GM12878 (cell line): Measurements from ENCODE around the gene C1orf21.

Experiments used
- CEBPZ ChIP-seq: fragments of 150-350 bp; IDR thresholded peaks from 2 replicates; pipeline ENCODE4 v1.6.1; 2016; ENCODE audit warnings: low read depth, low read length
- CTCF ChIP-seq, 3 experiments: IDR thresholded peaks in 2 of 3; conservative IDR thresholded peaks in 1 of 3; 2 replicates each; pipeline ENCODE4 v1.5.1; 2011; ENCODE audit warnings: low read depth in 3 of 3, low read length in 3 of 3, mild to moderate bottlenecking in 3 of 3, control low read depth in 2 of 3, moderate library complexity in 2 of 3, inconsistent platforms in 1 of 3, mixed read lengths in 1 of 3; ENCODE audit not compliant: control insufficient read depth in 2 of 3, insufficient read depth in 1 of 3; ENCODE audit errors: extremely low read depth in 1 of 3
- ELK1 ChIP-seq: IDR thresholded peaks from 2 replicates; pipeline ENCODE4 v1.6.1; 2012; ENCODE audit warnings: low read depth, low read length, improper control_type of control experiment
- EZH2 ChIP-seq: IDR thresholded peaks from 2 replicates; pipeline ENCODE4 v1.6.1; 2012; ENCODE audit warnings: low read depth, mild to moderate bottlenecking, control low read depth, inconsistent platforms, low read length, borderline replicate concordance; ENCODE audit not compliant: control insufficient read depth
- MTA2 ChIP-seq: fragments of 450-650 bp; IDR thresholded peaks from 2 replicates; pipeline ENCODE4 v1.6.1; 2016; ENCODE audit warnings: low read depth, mild to moderate bottlenecking, moderate library complexity
- POLR2A ChIP-seq: IDR thresholded peaks from 2 replicates; pipeline ENCODE4 v1.6.1; 2011; ENCODE audit warnings: low read depth, mild to moderate bottlenecking, low read length
- REST ChIP-seq: IDR thresholded peaks from 2 replicates; pipeline ENCODE4 v1.6.1; 2012; ENCODE audit warnings: mild to moderate bottlenecking, low read depth, low read length
- YY1 ChIP-seq: IDR thresholded peaks from 2 replicates; pipeline ENCODE4 v1.6.1; 2011; ENCODE audit warnings: low read depth, mild to moderate bottlenecking, low read length
- ZNF24 ChIP-seq: fragments of 450-650 bp; IDR thresholded peaks from 2 replicates; pipeline ENCODE4 v1.6.1; 2017; ENCODE audit warnings: antibody characterized with exemption, mild to moderate bottlenecking
- TF ChIP-seq, protein P1 (sequence below): IDR thresholded peaks from 2 replicates; pipeline ENCODE4 v1.6.1; 2011; ENCODE audit warnings: mild to moderate bottlenecking, low read depth, low read length, moderate library complexity; ENCODE audit not compliant: insufficient replicate concordance

GRCh38 chr1:184569106-184569505, 182.3 kb downstream of the C1orf21 start:
- TF ChIP-seq ELK1 (no peak), CTCF (IDR thresholded peaks at IDR 0.05 in 2 of 3, conservative IDR thresholded peaks at IDR 0.05 in 1 of 3; ENCODE audit: control insufficient read depth in 2 of 3, extremely low read depth in 1 of 3, insufficient read depth in 1 of 3, low read depth in 3 of 3, low read length in 3 of 3) (no peak), YY1 (no peak), POLR2A (no peak), ZNF24 (no peak), EZH2 (no peak), MTA2 (no peak), CEBPZ (no peak), REST (no peak)
- TF ChIP-seq, protein P1, sequence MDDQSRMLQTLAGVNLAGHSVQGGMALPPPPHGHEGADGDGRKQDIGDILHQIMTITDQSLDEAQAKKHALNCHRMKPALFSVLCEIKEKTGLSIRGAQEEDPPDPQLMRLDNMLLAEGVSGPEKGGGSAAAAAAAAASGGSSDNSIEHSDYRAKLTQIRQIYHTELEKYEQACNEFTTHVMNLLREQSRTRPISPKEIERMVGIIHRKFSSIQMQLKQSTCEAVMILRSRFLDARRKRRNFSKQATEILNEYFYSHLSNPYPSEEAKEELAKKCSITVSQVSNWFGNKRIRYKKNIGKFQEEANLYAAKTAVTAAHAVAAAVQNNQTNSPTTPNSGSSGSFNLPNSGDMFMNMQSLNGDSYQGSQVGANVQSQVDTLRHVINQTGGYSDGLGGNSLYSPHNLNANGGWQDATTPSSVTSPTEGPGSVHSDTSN: no peak
